GM10847 (cell line): ENCODE results near the gene POGLUT2.

Source experiments
- POLR2A ChIP-seq: IDR thresholded peaks from 2 replicates; pipeline ENCODE4 v1.6.1; 2011; ENCODE audit not compliant: insufficient read length; ENCODE audit errors: extremely low read depth

POGLUT2 gene

GRCh38 chr13:102779436-102780159 lies 19.2 kb downstream of the POGLUT2 start:
- no peak for TF ChIP-seq POLR2A

- TF ChIP-seq POLR2A = no peak
Measured at GRCh38 chr13:102777736-102778135, 21.0 kb downstream of the POGLUT2 start.

GRCh38 chr13:102776271-102776670 lies 22.5 kb downstream of the POGLUT2 start:
- no peak for TF ChIP-seq POLR2A

GRCh38 chr13:102774591-102775520 lies 23.9 kb downstream of the POGLUT2 start:
- no peak for TF ChIP-seq POLR2A

- no peak for TF ChIP-seq POLR2A
Measured at GRCh38 chr13:102774214-102774568, 24.6 kb downstream of the POGLUT2 start.

- no peak for TF ChIP-seq POLR2A
Measured at GRCh38 chr13:102773441-102774213, 25.1 kb downstream of the POGLUT2 start, which contains the start of gene TEX30. TEX30 (minus strand) TSS chr13:102773786; CDS start chr13:102770026, 3,760 bp downstream.

GRCh38 chr13:102772042-102772425 lies 26.7 kb downstream of the POGLUT2 start:
- no peak for TF ChIP-seq POLR2A

- no peak for TF ChIP-seq POLR2A
Measured at GRCh38 chr13:102771298-102772041, 27.3 kb downstream of the POGLUT2 start.

GRCh38 chr13:102770435-102770834 lies 28.3 kb downstream of the POGLUT2 start:
- no peak for TF ChIP-seq POLR2A

- TF ChIP-seq POLR2A = no peak
Measured at GRCh38 chr13:102769679-102770078, 29.1 kb downstream of the POGLUT2 start.

- no peak for TF ChIP-seq POLR2A
Measured at GRCh38 chr13:102768909-102769308, 29.9 kb downstream of the POGLUT2 start.

GRCh38 chr13:102763741-102764140 lies 35.0 kb downstream of the POGLUT2 start:
- TF ChIP-seq POLR2A = no peak

- TF ChIP-seq POLR2A = no peak
Measured at GRCh38 chr13:102761071-102761470, 37.7 kb downstream of the POGLUT2 start.

GRCh38 chr13:102758842-102759241 lies 39.9 kb downstream of the POGLUT2 start:
- no peak for TF ChIP-seq POLR2A

- no peak for TF ChIP-seq POLR2A
Measured at GRCh38 chr13:102757006-102757405, 41.8 kb downstream of the POGLUT2 start.
